Karpas-422 (cell line): ENCODE measurements around the gene MBNL2. TPM values are rescaled to one million over a fixed set of nuclear protein-coding genes. Genes with fewer than 3 reads are reported as not detected.

ENCODE experiments used
- DNase-seq: peaks from one replicate; pipeline ENCODE4 v3.0.0-alpha.2; 2015
- H2AFZ ChIP-seq: fragments of 200-600 bp; sonication (generic); 2 replicates; pipeline ENCODE4 v1.6.1; 2014; ENCODE audit warnings: antibody characterized with exemption, low read length, mixed read lengths
- H3K27ac ChIP-seq: fragments of 200-600 bp; sonication (generic); 2 replicates; pipeline ENCODE4 v1.5.1; 2014; ENCODE audit warnings: mild to moderate bottlenecking, low read length, moderate library complexity
- H3K27me3 ChIP-seq: fragments of 200-600 bp; sonication (generic); 2 replicates; pipeline ENCODE4 v1.6.1; 2014; ENCODE audit warnings: low read length, mixed read lengths
- H3K36me3 ChIP-seq: fragments of 200-600 bp; sonication (generic); 2 replicates; pipeline ENCODE4 v1.6.1; 2014; ENCODE audit warnings: low read length, mixed read lengths; ENCODE audit not compliant: insufficient read depth
- H3K4me1 ChIP-seq: fragments of 200-600 bp; sonication (generic); 2 replicates; pipeline ENCODE4 v1.6.1; 2014; ENCODE audit warnings: mild to moderate bottlenecking, low read length, mixed read lengths
- H3K4me2 ChIP-seq: fragments of 200-600 bp; sonication (generic); 2 replicates; pipeline ENCODE4 v1.6.1; 2014; ENCODE audit warnings: low read length, low read depth, mild to moderate bottlenecking; ENCODE audit not compliant: poor library complexity, severe bottlenecking
- H3K4me3 ChIP-seq: fragments of 200-600 bp; sonication (generic); 2 replicates; pipeline ENCODE4 v1.5.1; 2014; ENCODE audit warnings: mild to moderate bottlenecking, antibody characterized with exemption, low read length, mixed read lengths
- H3K79me2 ChIP-seq: fragments of 200-600 bp; sonication (generic); 2 replicates; pipeline ENCODE4 v1.6.1; 2014; ENCODE audit warnings: mild to moderate bottlenecking, low read length, mixed read lengths
- H3K9ac ChIP-seq: fragments of 200-600 bp; sonication (generic); 2 replicates; pipeline ENCODE4 v1.6.0; 2014; ENCODE audit warnings: low read length
- H3K9me2 ChIP-seq: fragments of 200-600 bp; sonication (generic), shearing (Covaris generic); replicated peaks from 2 replicates; pipeline ENCODE4 v1.6.0; 2014; ENCODE audit warnings: mild to moderate bottlenecking, low read length, moderate library complexity; ENCODE audit not compliant: insufficient read depth
- H3K9me3 ChIP-seq: fragments of 300-700, 200-600 bp; sonication (generic); 2 replicates; pipeline ENCODE4 v1.6.1; 2014; ENCODE audit warnings: low read length, mixed read lengths
- H4K20me1 ChIP-seq: fragments of 200-600 bp; sonication (generic); 2 replicates; pipeline ENCODE4 v1.6.1; 2014; ENCODE audit warnings: mild to moderate bottlenecking, antibody characterized with exemption, low read length, low read depth; ENCODE audit not compliant: insufficient read depth
- small RNA-seq: library from RNA; depleted of rRNA; stranded (forward); fragments of <200 nt; gene quantifications from one replicate; pipeline ENCODE3, GENCODE V24; 2014
- total RNA-seq: library from RNA; depleted of rRNA; stranded (reverse); fragments of >200 nt; shearing (Covaris generic); gene quantifications from 2 replicates; pipeline ENCODE4 v1.2.3, GENCODE V29; 2014; ENCODE audit warnings: low replicate concordance; rRNA removed

Gene MBNL2
- total RNA-seq, 1 experiment from 2014 or later: 8.5 TPM

DNA sequence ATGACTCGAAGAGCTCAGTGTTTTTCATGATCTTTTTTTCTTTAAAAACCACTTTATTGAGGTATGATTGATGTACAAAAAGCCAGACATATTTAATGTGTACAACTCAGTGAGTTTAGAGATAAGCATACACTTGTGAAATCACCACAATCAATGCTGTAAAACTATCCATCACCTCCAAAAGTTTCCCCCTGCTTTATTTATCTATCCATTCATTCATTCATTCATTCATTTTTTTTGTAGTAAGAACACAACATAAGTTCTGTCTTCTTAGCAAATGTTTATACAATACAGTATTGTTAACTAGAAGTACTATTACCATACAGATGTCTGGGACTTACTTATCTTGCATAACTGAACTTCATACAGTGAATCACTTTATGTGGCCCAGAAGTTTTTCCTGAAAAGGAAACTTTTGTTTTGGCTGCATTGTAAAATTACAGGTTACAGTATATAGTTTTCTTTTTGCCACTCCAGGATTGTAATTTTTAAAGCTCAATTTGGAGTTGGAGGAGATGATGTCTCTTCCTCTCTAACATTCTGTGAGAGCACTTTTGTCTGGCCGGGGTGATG, 218.6 kb downstream of the MBNL2 start:
- H3K9ac ChIP-seq: no peak overlapping the region
- 0 out of 2 replicates have a peak, but pooled peaks cover 3% of the 10 kb centered on the region for H4K20me1 ChIP-seq
- peaks cover 91% of the 10 kb centered on the region for H3K79me2 ChIP-seq
- DNase-seq: no peak
- peaks cover 48% of the 10 kb centered on the region for H3K36me3 ChIP-seq
- no peaks in the 10 kb centered on the region for H3K9me2 ChIP-seq
- H3K9me3 ChIP-seq: no peaks in the 10 kb centered on the region
- no peak overlapping the region for H3K27ac ChIP-seq
- no peak overlapping the region for H3K4me2 ChIP-seq
- no peaks in the 10 kb centered on the region for H3K27me3 ChIP-seq
- H2AFZ ChIP-seq: no peak overlapping the region
- no peak overlapping the region for H3K4me3 ChIP-seq
- peaks cover 42% of the 10 kb centered on the region for H3K4me1 ChIP-seq

DNA sequence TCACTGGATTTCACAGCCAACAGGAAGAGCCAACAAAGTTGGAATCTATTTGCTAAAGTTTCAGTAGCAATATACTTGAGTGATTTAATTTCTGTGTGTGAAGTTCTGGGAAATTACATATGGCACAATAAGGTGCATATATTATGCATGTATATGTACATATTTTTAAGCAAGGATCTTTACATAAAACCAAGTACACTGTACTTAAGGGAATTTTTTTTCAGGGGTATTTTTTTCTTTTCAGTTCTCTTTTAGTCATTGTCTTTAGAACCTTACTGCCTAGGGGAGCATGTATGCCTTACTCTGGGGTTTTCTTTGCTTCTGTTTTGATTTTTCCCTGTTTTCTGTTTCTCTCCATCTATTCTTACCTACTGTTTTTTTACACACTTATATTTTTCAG, 219.2 kb downstream of the MBNL2 start:
- Histone ChIP-seq H3K9ac (no peak overlapping the region), H3K27ac (no peak overlapping the region), H3K4me2 (no peak overlapping the region), H3K9me2 (no peaks in the 10 kb centered on the region), H3K27me3 (no peaks in the 10 kb centered on the region), H3K36me3 (peaks cover 52% of the 10 kb centered on the region), H3K9me3 (no peaks in the 10 kb centered on the region), H3K4me3 (no peak overlapping the region), H4K20me1 (no peaks in the 10 kb centered on the region), H2AFZ (no peak overlapping the region), H3K4me1 (peaks cover 35% of the 10 kb centered on the region), H3K79me2 (peaks cover 91% of the 10 kb centered on the region)
- no peak for DNase-seq

Small RNA genes within 50 kb of the gene (small RNA-seq; reads per million reads assigned to genes)
- gene AL442067.1: not detected
- gene RNA5SP37: not detected

Other genes with a start within 250 kb of the MBNL2 start
- not detected in 2 replicates for gene OXGR1, start 227.9 kb upstream of the MBNL2 start, total RNA-seq
- 29.1 and 47.9 TPM in 2 replicates for gene RAP2A, start 211.8 kb downstream of the MBNL2 start, total RNA-seq